LoVo (cell line): Measurements from ENCODE around the gene RREB1.

Experiments
- DNase-seq: peaks from one replicate; pipeline ENCODE4 v3.0.0-alpha.2; 2016; ENCODE audit warnings: low spot score

The RREB1 gene

GRCh38 chr6:7245668-7246393, 138.1 kb downstream of the RREB1 start:
- no peak for DNase-seq

GRCh38 chr6:7246401-7247178, 138.8 kb downstream of the RREB1 start:
- DNase-seq: no peak

GRCh38 chr6:7247179-7247456, 139.4 kb downstream of the RREB1 start:
- no peak for DNase-seq

- no peak for DNase-seq
Measured at GRCh38 chr6:7247828-7248227, 140.1 kb downstream of the RREB1 start.

- no peak for DNase-seq
Measured at GRCh38 chr6:7249391-7249790, 141.6 kb downstream of the RREB1 start.

- no peak for DNase-seq
Measured at GRCh38 chr6:7249946-7250643, 142.3 kb downstream of the RREB1 start.

- no peak for DNase-seq
Measured at GRCh38 chr6:7250812-7251211, 143.1 kb downstream of the RREB1 start.

GRCh38 chr6:7251646-7252260, 144.0 kb downstream of the RREB1 start:
- DNase-seq: no peak

GRCh38 chr6:7252390-7252789, 144.6 kb downstream of the RREB1 start:
- no peak for DNase-seq

- DNase-seq: no peak
Measured at GRCh38 chr6:7254980-7255835, 147.4 kb downstream of the RREB1 start.

GRCh38 chr6:7255918-7256317, 148.2 kb downstream of the RREB1 start:
- no peak for DNase-seq

- no peak for DNase-seq
Measured at GRCh38 chr6:7256785-7257184, 149.0 kb downstream of the RREB1 start.

GRCh38 chr6:7257521-7258230, 149.9 kb downstream of the RREB1 start:
- DNase-seq: no peak

GRCh38 chr6:7258231-7258763, 150.5 kb downstream of the RREB1 start:
- DNase-seq: no peak

GRCh38 chr6:7260291-7261031, 152.7 kb downstream of the RREB1 start:
- no peak for DNase-seq

GRCh38 chr6:7261032-7261841, 153.5 kb downstream of the RREB1 start:
- peak; percentile 93 for DNase-seq

- peak; percentile 26 for DNase-seq
Measured at GRCh38 chr6:7261852-7262461, 154.2 kb downstream of the RREB1 start.

GRCh38 chr6:7262746-7263518, 155.2 kb downstream of the RREB1 start:
- DNase-seq: no peak
